ENCODE measurements around the gene NEK6. TPM values are rescaled to one million over a fixed set of nuclear protein-coding genes. Genes with fewer than 3 reads are reported as not detected.

Gene NEK6
- total RNA-seq, 6 experiments from 2014 or later = 61.6 to 128 (median 67.5) TPM

- Histone ChIP-seq H3K9me3 (peaks cover 0 to 4% (median 0%) of the 10 kb centered on the region in 4 donors), H3K27me3 (no peaks in the 10 kb centered on the region), H3K4me1 (peaks cover 0 to 47% (median 10%) of the 10 kb centered on the region in 4 donors), H3K36me3 (no peaks in the 10 kb centered on the region), H3K27ac (no peak overlapping the region), H3K4me3 (no peak overlapping the region)
- DNase-seq (no peak), ATAC-seq (no peak)
- intact Hi-C loops (cut with DNase I) = no loop called here
- no peak for TF ChIP-seq POLR2A (IDR thresholded peaks at IDR 0.05)
- TF ChIP-seq CTCF (IDR thresholded peaks at IDR 0.05) = no peak
- WGBS (ENCODE audit: insufficient coverage, low coverage, low lambda C conversion rate, missing lambda C conversion rate) = 88% methylated on average over 10 of the region's 10 CpGs
Measured at GRCh38 chr9:124366476-124367220, 108.9 kb downstream of the NEK6 start.

GRCh38 chr9:124368692-124369091, 110.9 kb downstream of the NEK6 start:
- TF ChIP-seq CTCF (IDR thresholded peaks at IDR 0.05) = no peak
- TF ChIP-seq POLR2A (IDR thresholded peaks at IDR 0.05) = no peak
- no peak overlapping the region for H3K4me3 ChIP-seq
- no peaks in the 10 kb centered on the region for H3K9me3 ChIP-seq
- H3K27ac ChIP-seq = no peak overlapping the region
- no peaks in the 10 kb centered on the region for H3K27me3 ChIP-seq
- H3K36me3 ChIP-seq = no peaks in the 10 kb centered on the region
- intact Hi-C loops (cut with DNase I) = no loop called here
- WGBS (ENCODE audit: insufficient coverage, low coverage, low lambda C conversion rate, missing lambda C conversion rate) = 38% methylated on average over 3 of the region's 3 CpGs
- peaks cover 0 to 35% (median 5%) of the 10 kb centered on the region in 4 donors for H3K4me1 ChIP-seq
- ATAC-seq (peak in 3 of 4 donors; percentile 42 to 57 (median 53)), DNase-seq (no peak)

GRCh38 chr9:124369231-124369797, 111.6 kb downstream of the NEK6 start:
- TF ChIP-seq CTCF (IDR thresholded peaks at IDR 0.05) = no peak
- no peak for TF ChIP-seq POLR2A (IDR thresholded peaks at IDR 0.05)
- H3K4me3 ChIP-seq = no peak overlapping the region
- intact Hi-C loops (cut with DNase I) = no loop called here
- H3K27ac ChIP-seq = no peak overlapping the region
- ATAC-seq (peak; percentile 13 to 42 (median 26)), DNase-seq (no peak)
- no peaks in the 10 kb centered on the region for H3K36me3 ChIP-seq
- no peaks in the 10 kb centered on the region for H3K27me3 ChIP-seq
- H3K9me3 ChIP-seq = no peaks in the 10 kb centered on the region
- H3K4me1 ChIP-seq = peaks cover 0 to 30% (median 3%) of the 10 kb centered on the region in 4 donors
- 69% methylated on average over 9 of the region's 9 CpGs for WGBS (ENCODE audit: insufficient coverage, low coverage, low lambda C conversion rate, missing lambda C conversion rate)

GRCh38 chr9:124370896-124371582, 113.3 kb downstream of the NEK6 start:
- H3K4me3 ChIP-seq = no peak overlapping the region
- intact Hi-C loops (cut with DNase I) = no loop called here
- H3K27ac ChIP-seq = no peak overlapping the region
- H3K36me3 ChIP-seq = no peaks in the 10 kb centered on the region
- WGBS (ENCODE audit: insufficient coverage, low coverage, low lambda C conversion rate, missing lambda C conversion rate) = 60% methylated on average over 9 of the region's 9 CpGs
- H3K9me3 ChIP-seq = no peaks in the 10 kb centered on the region
- ATAC-seq (peak in 3 of 4 donors; percentile 33 to 59 (median 46)), DNase-seq (no peak)
- TF ChIP-seq POLR2A (IDR thresholded peaks at IDR 0.05) (no peak), CTCF (IDR thresholded peaks at IDR 0.05) (no peak)
- H3K4me1 ChIP-seq = peaks cover 0 to 30% (median 0%) of the 10 kb centered on the region in 4 donors
- H3K27me3 ChIP-seq = no peaks in the 10 kb centered on the region
